Stimulated activated CD8-positive, alpha-beta memory T cell treated with anti-CD3 and anti-CD28 coated beads, Interleukin-12 subunit alpha, Interleukin-12 subunit beta, amount 100 ng/mL, for 1 hour (primary cell): Measurements from ENCODE around the gene TACC2.
"Not testable (repeated sequence)": the region's sequence is repeated elsewhere in the genome, so short reads cannot be mapped to it uniquely, and the experiment has no call there.

Source experiments
- DNase-seq: peaks from one replicate; pipeline ENCODE4 v3.0.0-alpha.2; 2020; ENCODE audit warnings: low read depth

Gene TACC2

GRCh38 chr10:121988361-121989324 lies at the start of gene TACC2:
Gene TACC2 (plus strand): TSS chr10:121989163. CDS start chr10:122021982, 32,819 bp downstream.
- DNase-seq, result no peak

- no peak for DNase-seq
These were observed 47.4 kb upstream of the TACC2 start for GRCh38 chr10:121941532-121941931.

GRCh38 chr10:121942749-121943416 lies 46.1 kb upstream of the TACC2 start:
- no peak for DNase-seq

DNA sequence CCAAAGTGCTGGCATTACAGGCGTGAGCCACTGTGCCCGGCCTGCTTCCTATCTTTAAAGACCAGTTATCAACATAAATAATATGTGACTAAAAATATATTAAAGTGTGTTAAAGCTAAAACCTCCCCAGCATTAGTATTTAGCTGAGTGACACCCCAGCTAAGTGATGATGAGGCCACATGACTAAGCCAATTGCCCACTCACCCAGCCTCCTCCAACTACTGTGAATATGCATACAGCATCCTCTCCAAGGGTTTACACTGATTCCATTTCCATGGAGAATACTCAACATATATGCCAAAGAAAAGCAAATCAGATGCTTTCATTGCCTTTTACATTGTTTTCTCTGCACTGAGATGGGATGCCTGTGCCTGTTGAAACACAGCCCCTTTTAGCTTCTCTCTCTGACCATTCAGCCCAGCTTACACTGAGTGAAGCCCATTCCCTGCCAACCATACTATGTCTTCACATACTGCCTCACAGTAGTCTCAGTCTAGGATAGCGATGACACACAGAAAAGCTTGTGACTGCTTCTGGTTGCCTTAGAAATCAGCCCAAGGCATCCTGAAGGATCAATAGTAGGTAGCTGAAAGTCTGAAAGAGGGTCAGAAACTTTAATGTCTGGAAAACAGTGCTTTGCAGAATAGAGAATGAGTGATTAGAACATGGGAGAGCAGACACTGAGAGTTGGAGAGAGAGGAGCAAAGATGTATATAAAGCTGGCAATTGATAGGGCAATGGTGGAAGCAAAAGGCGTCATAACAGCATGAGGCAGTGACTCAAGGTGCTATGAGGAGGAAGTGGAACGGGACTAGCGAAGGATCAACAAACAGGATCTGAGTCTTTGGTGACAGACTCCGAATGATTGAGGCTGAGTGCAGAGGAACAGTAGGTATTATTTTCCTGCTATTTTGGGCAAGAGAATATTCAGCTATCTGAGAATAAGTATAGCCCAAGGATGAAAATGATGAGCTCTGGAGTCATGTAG lies 41.3 kb upstream of the TACC2 start:
- DNase-seq, result no peak

DNA sequence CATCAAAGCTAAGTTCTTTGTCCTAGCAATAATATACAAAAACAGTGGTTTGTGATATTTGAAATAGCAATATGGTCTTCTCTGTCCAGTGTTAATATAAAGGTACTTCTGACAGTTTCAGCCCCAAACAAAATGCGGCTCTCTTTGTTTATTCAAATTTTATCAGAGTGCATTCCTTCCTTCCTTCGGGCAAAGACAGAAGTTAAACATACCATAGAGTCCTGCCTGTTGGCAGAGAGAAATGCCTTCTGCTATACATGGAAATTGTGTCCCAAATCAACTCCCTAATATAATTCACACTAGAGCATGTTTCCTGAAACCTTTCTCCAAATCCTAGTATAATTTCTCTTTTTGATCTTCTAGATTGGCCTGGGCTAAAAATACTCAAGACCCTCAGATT lies 39.9 kb upstream of the TACC2 start:
- DNase-seq, result no peak

DNA sequence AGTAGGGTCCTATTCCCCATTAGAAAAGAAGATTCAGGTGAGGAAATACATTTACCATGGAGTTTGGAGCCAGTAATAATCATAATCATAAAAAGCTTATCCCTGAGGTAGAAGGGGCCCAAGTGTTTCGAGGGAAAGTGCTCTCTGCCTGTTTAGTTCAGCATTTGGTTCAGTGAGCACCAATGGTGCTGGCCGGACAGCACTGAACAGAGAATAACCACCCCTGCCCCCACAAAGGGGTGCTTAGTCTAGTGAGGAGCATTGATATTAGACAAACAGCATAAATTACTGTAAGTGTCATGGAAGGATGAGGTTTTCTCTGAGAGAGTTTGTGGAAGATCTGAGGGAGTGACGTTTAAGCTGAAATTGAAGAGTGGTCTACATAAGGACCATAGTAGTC lies 39.5 kb upstream of the TACC2 start:
- no peak for DNase-seq

GRCh38 chr10:121952226-121952625 lies 36.7 kb upstream of the TACC2 start:
- no peak for DNase-seq

GRCh38 chr10:121956111-121957061 lies 32.6 kb upstream of the TACC2 start:
- no peak for DNase-seq

GRCh38 chr10:121959671-121960070 lies 29.3 kb upstream of the TACC2 start:
- DNase-seq, result no peak

DNA sequence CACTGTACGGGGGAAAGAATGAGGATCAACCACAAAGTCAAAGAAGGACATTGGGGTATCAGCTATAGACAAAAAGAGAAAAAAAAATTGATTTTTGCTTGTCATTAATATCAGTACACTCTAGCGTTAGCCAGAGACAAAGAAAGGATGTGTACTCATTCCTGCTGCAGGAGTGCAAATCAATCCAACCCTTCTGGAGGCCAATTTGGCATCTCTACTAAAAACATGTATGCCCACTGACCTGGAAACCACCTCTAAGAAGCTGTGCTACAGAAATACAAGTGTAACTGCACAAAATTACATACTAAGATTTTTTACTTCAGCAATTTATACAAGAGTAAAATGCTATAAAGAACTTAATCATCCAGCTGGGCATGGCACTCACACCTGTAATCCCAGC lies 27.5 kb upstream of the TACC2 start:
- DNase-seq, result no peak

GRCh38 chr10:121965996-121966395 lies 23.0 kb upstream of the TACC2 start:
- no peak for DNase-seq

- DNase-seq, result not testable (repeated sequence)
These were observed 19.9 kb upstream of the TACC2 start for GRCh38 chr10:121969086-121969485.

GRCh38 chr10:121974019-121974534 lies 14.9 kb upstream of the TACC2 start:
- DNase-seq, result no peak

DNA sequence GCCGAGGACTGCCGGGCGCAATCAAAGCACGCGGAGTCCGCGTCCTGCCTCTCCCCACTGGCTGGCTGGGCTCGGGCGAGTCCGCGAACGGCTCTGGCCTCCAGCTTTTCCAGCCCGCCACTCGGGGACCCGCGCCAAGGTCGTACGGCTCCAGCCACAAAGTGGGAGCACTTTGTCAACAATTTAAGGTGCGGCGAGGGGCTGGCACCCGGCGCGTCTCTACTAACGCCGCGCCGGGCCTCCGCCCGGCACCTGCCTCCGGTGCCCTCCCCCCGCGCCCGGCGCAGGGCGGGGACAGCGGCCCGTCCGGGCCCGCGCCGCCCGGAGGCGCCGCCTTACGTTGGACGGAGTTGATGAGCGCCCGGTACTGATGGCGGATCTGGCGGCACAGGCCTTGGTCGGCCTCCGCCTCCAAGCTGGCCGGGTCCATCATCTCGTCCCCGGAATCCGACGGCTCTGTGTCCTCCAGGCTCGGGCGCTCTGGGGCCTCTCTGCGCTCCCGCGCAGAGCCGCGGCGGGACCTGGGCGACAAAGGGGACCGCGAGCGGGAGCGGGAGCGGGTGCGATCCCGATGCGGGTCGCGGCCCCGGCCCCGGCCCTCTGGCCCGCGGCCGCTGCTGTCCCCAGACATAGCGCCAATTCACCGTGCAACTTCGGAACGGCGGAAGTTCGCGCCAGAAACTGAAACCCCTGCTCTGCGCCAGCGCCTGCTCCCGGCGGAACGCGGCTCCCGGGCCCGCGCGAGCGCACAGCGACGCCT lies 14.2 kb upstream of the TACC2 start, which contains the start of gene NSMCE4A:
Gene NSMCE4A (minus strand): TSS at position 683 of the 760 bp plus-strand sequence. CDS start 52 bp downstream, at position 631.
- DNase-seq, result peak; percentile 44

- no peak for DNase-seq
These were observed 13.5 kb upstream of the TACC2 start for GRCh38 chr10:121975295-121976086.

GRCh38 chr10:121976607-121977006 lies 12.4 kb upstream of the TACC2 start:
- no peak for DNase-seq

GRCh38 chr10:121978511-121978910 lies 10.5 kb upstream of the TACC2 start:
- DNase-seq, result no peak

- no peak for DNase-seq
These were observed 7.6 kb upstream of the TACC2 start for GRCh38 chr10:121981346-121981745.

DNA sequence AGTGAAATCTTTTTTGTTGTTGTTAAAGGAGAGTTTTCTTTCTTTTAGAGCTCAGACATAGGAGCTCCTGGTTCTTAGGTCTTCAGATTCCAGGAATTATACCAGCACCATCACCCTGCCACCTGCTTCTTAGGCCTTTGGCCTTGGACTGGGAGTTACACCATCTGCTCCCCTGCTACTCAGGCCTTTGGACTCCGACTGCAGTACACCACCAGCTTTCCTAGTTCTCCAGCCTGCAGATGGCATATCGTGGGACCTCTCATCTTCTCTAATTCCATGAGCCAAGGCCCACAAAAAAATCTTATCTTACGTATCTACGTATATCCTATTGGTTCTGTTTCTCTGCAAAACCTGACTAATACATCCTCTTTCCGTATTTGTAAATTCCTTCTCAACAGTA lies 5.1 kb upstream of the TACC2 start:
- no peak for DNase-seq
